HUES6 (cell line): ENCODE results near the gene STARD7.

Experiments
- H3K27ac ChIP-seq: 2 replicates; pipeline ENCODE4 v1.7.0; 2013; ENCODE audit warnings: low read depth, mild to moderate bottlenecking, low read length, inconsistent platforms
- H3K27me3 ChIP-seq: 2 replicates; pipeline ENCODE4 v1.6.1; 2013; ENCODE audit warnings: low read length; ENCODE audit not compliant: control insufficient read depth, insufficient read depth
- H3K36me3 ChIP-seq: 2 replicates; pipeline ENCODE4 v1.6.1; 2013; ENCODE audit warnings: low read length; ENCODE audit not compliant: control insufficient read depth, insufficient read depth
- H3K4me1 ChIP-seq: 2 replicates; pipeline ENCODE4 v1.6.1; 2013; ENCODE audit warnings: low read length; ENCODE audit not compliant: control insufficient read depth, insufficient read depth
- H3K4me3 ChIP-seq: 2 replicates; pipeline ENCODE4 v1.5.1; 2013; ENCODE audit warnings: low read depth, low read length
- H3K9ac ChIP-seq: one replicate; pipeline ENCODE4 v1.6.1; 2013; ENCODE audit warnings: mild to moderate bottlenecking, low read length
- H3K9me3 ChIP-seq: 2 replicates; pipeline ENCODE4 v1.6.1; 2013; ENCODE audit warnings: low read depth, low read length; ENCODE audit not compliant: control insufficient read depth, insufficient read depth

STARD7 gene

GRCh38 chr2:96195410-96196066 is 13.1 kb downstream of the STARD7 start:
- no peaks in the 10 kb centered on the region for H3K27me3 ChIP-seq
- no peak overlapping the region for H3K27ac ChIP-seq
- H3K9me3 ChIP-seq: no peaks in the 10 kb centered on the region
- H3K4me1 ChIP-seq: no peaks in the 10 kb centered on the region
- no peak overlapping the region for H3K9ac ChIP-seq
- H3K36me3 ChIP-seq: peaks cover 58% of the 10 kb centered on the region
- no peak overlapping the region for H3K4me3 ChIP-seq

DNA sequence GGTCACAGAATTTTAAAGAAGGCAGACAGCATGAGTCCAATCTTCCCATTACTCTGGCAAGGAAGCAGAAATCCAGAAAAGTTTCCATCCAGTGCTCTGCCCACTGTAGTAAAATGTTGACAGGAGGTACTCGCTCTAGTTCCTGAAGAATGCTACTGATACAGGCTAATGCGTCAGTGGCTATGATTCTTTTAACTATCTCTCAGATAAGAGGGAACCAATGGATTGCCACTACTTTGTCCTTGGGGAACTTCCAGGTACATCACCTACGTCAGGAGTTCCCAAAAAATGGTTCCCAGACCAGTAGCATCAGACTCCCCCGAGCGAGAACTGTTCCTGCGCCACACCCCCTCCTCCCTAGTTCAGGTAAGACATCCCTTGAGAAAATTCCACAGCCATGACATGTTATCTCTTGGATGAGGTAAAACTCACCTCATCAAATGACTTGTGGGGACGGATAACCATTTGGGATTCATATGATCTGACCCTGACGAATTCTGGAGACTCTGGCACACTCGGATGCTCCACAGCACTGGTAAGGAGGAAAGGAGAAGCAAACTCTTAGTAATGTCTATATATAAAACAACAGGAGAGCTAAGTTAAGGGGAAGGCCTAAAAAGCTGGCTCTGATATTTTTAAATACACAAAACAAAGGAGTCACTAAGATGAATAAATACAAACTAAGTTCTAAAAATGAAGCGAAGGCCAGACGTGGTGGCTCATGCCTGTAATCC is 16.5 kb downstream of the STARD7 start:
- Histone ChIP-seq H3K36me3 (peaks cover 81% of the 10 kb centered on the region), H3K4me1 (no peaks in the 10 kb centered on the region), H3K27ac (no peak overlapping the region), H3K9me3 (no peaks in the 10 kb centered on the region), H3K4me3 (no peak overlapping the region), H3K9ac (no peak overlapping the region), H3K27me3 (no peaks in the 10 kb centered on the region)

- H3K36me3 ChIP-seq: peaks cover 94% of the 10 kb centered on the region
- H3K27ac ChIP-seq: no peak overlapping the region
- no peak overlapping the region for H3K9ac ChIP-seq
- H3K27me3 ChIP-seq: no peaks in the 10 kb centered on the region
- H3K4me1 ChIP-seq: no peaks in the 10 kb centered on the region
- no peaks in the 10 kb centered on the region for H3K9me3 ChIP-seq
- no peak overlapping the region for H3K4me3 ChIP-seq
Measured at GRCh38 chr2:96188821-96189526, 19.7 kb downstream of the STARD7 start.

DNA sequence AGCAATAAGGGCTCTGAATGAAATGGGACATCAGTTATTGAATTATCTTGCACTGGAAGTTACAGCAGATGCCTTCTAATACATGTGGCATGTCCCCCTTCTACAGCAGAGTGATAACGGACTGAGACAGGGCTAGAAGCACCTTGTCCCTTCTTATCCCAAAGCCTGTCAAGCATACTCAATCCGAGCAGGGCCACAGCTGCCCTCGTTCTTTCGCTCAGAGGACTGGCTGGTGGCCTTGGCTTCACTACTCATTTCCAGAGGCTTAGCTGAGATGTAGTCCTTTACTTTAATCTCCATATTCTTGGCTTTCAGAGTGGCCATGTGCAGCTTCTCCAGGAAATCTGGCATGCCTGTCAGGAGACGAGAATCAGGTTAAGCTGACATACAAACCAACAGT is 22.1 kb downstream of the STARD7 start:
- H3K9ac ChIP-seq: no peak overlapping the region
- no peaks in the 10 kb centered on the region for H3K4me1 ChIP-seq
- H3K27me3 ChIP-seq: no peaks in the 10 kb centered on the region
- peaks cover 70% of the 10 kb centered on the region for H3K36me3 ChIP-seq
- H3K9me3 ChIP-seq: no peaks in the 10 kb centered on the region
- no peak overlapping the region for H3K27ac ChIP-seq
- H3K4me3 ChIP-seq: no peak overlapping the region

- peaks cover 60% of the 10 kb centered on the region for H3K36me3 ChIP-seq
- no peak overlapping the region for H3K27ac ChIP-seq
Measured at GRCh38 chr2:96185516-96185915, 23.1 kb downstream of the STARD7 start.

GRCh38 chr2:96184989-96185388 is 23.6 kb downstream of the STARD7 start:
- Histone ChIP-seq H3K9me3 (no peaks in the 10 kb centered on the region), H3K9ac (no peak overlapping the region), H3K4me3 (no peak overlapping the region), H3K4me1 (no peaks in the 10 kb centered on the region), H3K27me3 (no peaks in the 10 kb centered on the region), H3K27ac (no peak overlapping the region), H3K36me3 (peaks cover 55% of the 10 kb centered on the region)

More at GRCh38 chr2:96185516-96185915, 23.1 kb downstream of the STARD7 start:
- Histone ChIP-seq H3K9me3 (no peaks in the 10 kb centered on the region), H3K4me3 (no peak overlapping the region), H3K9ac (no peak overlapping the region), H3K27me3 (no peaks in the 10 kb centered on the region), H3K4me1 (no peaks in the 10 kb centered on the region)

DNA sequence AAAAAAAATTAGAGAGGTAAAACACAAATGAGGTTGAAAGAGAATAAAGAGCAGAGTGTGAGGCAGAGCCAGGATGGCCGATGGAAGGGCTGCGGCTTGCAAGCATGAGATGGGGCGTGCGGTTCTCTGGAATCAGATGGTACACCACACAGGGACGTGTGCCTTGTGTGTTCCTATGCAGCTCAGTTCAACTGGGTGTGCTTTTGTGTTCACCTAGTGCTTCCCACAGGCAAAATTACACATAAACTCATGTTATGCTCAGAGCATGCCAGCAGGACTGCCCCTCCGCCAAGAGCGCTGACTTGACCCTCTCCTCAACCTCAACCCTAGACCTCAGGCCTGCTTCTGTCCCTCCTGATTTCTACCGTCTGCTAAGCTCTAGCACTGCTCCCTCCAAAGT is 24.4 kb downstream of the STARD7 start:
- H3K9ac ChIP-seq: no peak overlapping the region
- no peaks in the 10 kb centered on the region for H3K4me1 ChIP-seq
- no peak overlapping the region for H3K4me3 ChIP-seq
- no peaks in the 10 kb centered on the region for H3K9me3 ChIP-seq
- peaks cover 48% of the 10 kb centered on the region for H3K36me3 ChIP-seq
- no peaks in the 10 kb centered on the region for H3K27me3 ChIP-seq
- no peak overlapping the region for H3K27ac ChIP-seq

- no peaks in the 10 kb centered on the region for H3K4me1 ChIP-seq
- no peaks in the 10 kb centered on the region for H3K9me3 ChIP-seq
- no peak overlapping the region for H3K9ac ChIP-seq
- no peak overlapping the region for H3K4me3 ChIP-seq
- H3K27me3 ChIP-seq: no peaks in the 10 kb centered on the region
- H3K36me3 ChIP-seq: peaks cover 26% of the 10 kb centered on the region
- no peak overlapping the region for H3K27ac ChIP-seq
Measured at GRCh38 chr2:96181529-96181928, 27.1 kb downstream of the STARD7 start.

- Histone ChIP-seq H3K9ac (no peak overlapping the region), H3K4me3 (no peak overlapping the region), H3K9me3 (no peaks in the 10 kb centered on the region), H3K4me1 (no peaks in the 10 kb centered on the region), H3K36me3 (peaks cover 16% of the 10 kb centered on the region), H3K27me3 (no peaks in the 10 kb centered on the region), H3K27ac (no peak overlapping the region)
Measured at GRCh38 chr2:96180521-96180920, 28.1 kb downstream of the STARD7 start.

DNA sequence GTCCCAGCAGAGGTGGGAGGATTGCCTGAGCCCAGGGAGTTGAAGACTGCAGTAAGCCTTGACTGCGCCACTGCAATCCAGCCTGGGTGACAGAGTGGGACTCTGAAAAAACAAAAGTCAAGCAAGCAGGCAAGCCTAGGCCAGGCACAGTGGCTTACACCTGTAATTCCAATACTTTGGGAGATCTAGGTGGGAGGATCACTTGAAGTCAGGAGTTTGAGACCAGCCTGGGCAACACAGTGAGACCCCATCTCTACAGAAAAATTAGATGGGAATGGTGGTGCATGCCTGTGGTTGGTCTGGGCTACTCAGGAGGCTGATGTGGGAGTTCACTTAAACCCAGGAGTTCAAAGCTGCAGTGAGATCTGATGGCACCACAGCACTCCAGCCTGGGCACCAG is 28.6 kb downstream of the STARD7 start:
- Histone ChIP-seq H3K9ac (no peak overlapping the region), H3K27ac (no peak overlapping the region), H3K36me3 (peaks cover 11% of the 10 kb centered on the region), H3K4me1 (no peaks in the 10 kb centered on the region), H3K27me3 (no peaks in the 10 kb centered on the region), H3K4me3 (no peak overlapping the region), H3K9me3 (no peaks in the 10 kb centered on the region)

GRCh38 chr2:96176661-96177060 is 32.0 kb downstream of the STARD7 start:
- H3K27ac ChIP-seq: no peak overlapping the region
- H3K4me1 ChIP-seq: no peaks in the 10 kb centered on the region
- no peaks in the 10 kb centered on the region for H3K27me3 ChIP-seq
- no peaks in the 10 kb centered on the region for H3K9me3 ChIP-seq
- H3K9ac ChIP-seq: no peak overlapping the region
- H3K4me3 ChIP-seq: no peak overlapping the region
- H3K36me3 ChIP-seq: no peaks in the 10 kb centered on the region
